Body of pancreas (tissue), 4 donors: ENCODE results near the gene ZNF423.

Experiments used
- CTCF ChIP-seq, 7 experiments: fragments of 450-650 bp in 4 of 7; fragments of 200-600 bp in 3 of 7; sonication (generic) in 3 of 7; IDR thresholded peaks; one replicate each; pipeline ENCODE4 v1.5.1; 2016 to 2019; ENCODE audit warnings: antibody characterized with exemption in 7 of 7
- POLR2A ChIP-seq, 3 donors: fragments of 450-650 bp; IDR thresholded peaks; one replicate each; pipeline ENCODE4 v1.6.1; 2016; ENCODE audit warnings: antibody characterized with exemption in 3 of 3, mild to moderate bottlenecking in 2 of 3

- no peak for TF ChIP-seq CTCF (IDR thresholded peaks at IDR 0.05)
- no peak for TF ChIP-seq POLR2A (IDR thresholded peaks at IDR 0.05)
These were observed 156.7 kb downstream of the ZNF423 start for GRCh38 chr16:49698931-49699840.
